ENCODE data around the gene LDLRAD2.

LDLRAD2 gene

DNA sequence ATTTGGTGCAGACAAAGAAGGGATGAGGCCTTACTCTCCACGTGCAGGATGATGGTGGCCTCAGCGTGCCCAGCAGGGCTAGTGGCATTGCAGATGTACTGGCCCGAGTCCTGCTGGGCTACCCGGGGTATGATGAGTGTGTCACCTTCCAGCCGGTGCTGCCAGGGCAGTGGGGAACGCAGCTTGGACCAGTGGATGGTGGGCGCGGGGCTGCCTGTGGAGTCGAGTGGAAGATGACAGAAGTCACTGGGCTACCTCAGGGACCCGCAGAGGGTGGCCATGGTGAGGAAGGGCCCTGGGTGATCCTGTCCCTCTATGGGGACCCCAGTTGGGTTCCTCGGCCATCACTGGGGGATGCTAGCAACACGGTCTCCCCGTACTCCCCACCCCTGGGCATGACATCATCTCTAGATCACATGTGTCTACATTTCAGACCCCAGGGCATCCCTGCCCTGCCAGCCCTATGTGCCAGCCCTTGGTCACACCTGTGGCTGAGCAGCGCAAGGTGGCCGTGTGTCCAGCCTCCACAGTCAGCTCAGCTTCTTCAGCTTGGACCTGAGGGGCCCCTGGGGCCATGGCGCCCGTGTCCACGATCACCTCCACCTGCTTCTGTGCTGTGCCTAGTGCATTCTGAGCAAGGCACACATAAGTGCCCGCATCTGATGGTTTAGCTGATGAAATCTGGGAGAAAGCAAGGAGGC, 27.4 kb downstream of the LDLRAD2 start:
- Mint-ChIP-seq H3K4me3 (no peak overlapping the region), H3K9me3 (peaks cover 8% of the 10 kb centered on the region), H3K4me1 (ENCODE audit: low read depth) (no peaks in the 10 kb centered on the region), H3K36me3 (ENCODE audit: low read depth) (peaks cover 5% of the 10 kb centered on the region), H3K27ac (no peak overlapping the region), H3K27me3 (ENCODE audit: low read depth) (no peaks in the 10 kb centered on the region)

DNA sequence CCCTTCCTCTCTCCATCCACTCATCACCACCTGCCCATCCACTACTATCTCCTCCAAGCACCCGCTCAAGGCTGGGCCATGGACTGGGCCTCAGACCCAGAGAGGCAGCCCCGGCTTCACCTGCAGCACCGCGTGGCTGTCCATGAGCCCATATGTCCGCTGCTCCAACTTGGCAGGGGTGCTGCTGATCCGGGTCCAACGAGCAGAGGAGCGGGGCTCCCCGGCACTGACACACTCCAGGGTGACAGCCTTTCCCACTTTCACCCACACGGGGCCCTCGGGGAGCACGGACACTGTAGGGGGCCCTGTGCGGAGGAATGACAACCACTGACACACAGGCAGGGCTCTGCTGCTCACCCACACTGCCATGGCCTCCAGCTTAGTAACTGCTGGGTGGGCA, 28.9 kb downstream of the LDLRAD2 start:
- no peak overlapping the region for H3K27ac Mint-ChIP-seq
- no peaks in the 10 kb centered on the region for H3K36me3 Mint-ChIP-seq (ENCODE audit: low read depth)
- no peak overlapping the region for H3K4me3 Mint-ChIP-seq
- no peaks in the 10 kb centered on the region for H3K9me3 Mint-ChIP-seq
- H3K4me1 Mint-ChIP-seq (ENCODE audit: low read depth), result no peaks in the 10 kb centered on the region
- no peaks in the 10 kb centered on the region for H3K27me3 Mint-ChIP-seq (ENCODE audit: low read depth)

DNA sequence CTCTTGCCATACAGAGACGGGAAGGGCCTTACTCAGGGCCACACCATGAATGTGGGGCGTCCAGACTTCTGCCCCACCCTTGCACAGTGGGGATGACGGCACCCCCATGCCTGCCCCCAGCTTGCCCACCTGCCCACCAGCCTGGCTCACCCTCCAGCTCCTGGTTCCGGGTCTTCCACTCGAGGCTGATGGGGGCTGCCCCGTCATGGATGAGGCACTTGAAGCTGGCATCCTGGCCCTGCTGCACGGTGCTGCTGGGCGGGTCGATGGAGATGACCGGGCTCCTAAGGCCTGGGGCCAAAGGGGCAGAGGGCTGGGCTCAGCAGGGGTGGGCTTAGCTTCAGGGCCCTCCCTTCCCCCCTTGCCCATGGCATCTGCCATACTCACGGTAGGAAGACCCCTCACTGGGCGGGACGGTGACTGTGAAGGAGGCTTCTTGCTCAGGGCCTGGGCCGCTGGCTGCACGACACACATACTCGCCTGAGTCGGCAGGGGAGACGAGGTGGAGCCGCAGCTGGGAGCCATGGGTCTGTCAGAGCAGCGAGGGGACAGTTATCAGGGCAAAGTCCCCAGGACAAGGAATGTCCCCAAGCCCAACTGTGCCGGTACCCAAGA, 29.9 kb downstream of the LDLRAD2 start:
- H3K4me1 Mint-ChIP-seq (ENCODE audit: low read depth), result no peaks in the 10 kb centered on the region

DNA sequence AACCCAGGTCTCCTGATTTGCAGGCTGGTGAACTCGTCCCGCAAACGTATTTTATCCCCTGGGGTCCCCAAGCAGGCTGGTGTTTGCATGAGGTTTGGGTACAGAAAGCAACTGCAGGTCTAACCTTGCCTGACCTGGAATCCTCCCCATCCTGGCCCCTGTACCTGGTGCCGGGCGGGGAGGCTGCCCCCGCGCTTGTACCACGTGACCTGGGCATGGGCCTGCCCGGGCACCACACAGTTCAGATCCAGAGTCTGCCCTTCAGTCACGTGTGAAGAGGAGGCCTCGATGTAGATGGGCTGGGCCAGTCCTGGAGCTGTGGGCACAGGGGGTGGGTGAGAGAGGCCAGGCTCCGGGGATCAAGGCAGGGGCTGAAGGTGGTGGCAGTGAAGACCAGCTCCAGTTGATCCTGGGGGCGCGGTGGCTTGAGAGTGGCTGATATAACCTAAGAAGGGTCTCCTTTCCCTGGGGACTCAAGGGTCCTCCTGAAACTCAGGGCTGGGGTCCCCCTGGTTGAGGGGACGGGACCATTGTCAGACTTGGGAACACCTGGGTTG, 30.6 kb downstream of the LDLRAD2 start:
- Mint-ChIP-seq H3K27ac (no peak overlapping the region), H3K9me3 (no peaks in the 10 kb centered on the region), H3K4me3 (no peak overlapping the region), H3K4me1 (ENCODE audit: low read depth) (no peaks in the 10 kb centered on the region), H3K36me3 (ENCODE audit: low read depth) (no peaks in the 10 kb centered on the region), H3K27me3 (ENCODE audit: low read depth) (no peaks in the 10 kb centered on the region)

More for the DNA sequence above, 29.9 kb downstream of the LDLRAD2 start:
- no peak overlapping the region for H3K27ac Mint-ChIP-seq
- no peak overlapping the region for H3K4me3 Mint-ChIP-seq
- no peaks in the 10 kb centered on the region for H3K27me3 Mint-ChIP-seq (ENCODE audit: low read depth)
- no peaks in the 10 kb centered on the region for H3K9me3 Mint-ChIP-seq
- no peaks in the 10 kb centered on the region for H3K36me3 Mint-ChIP-seq (ENCODE audit: low read depth)

DNA sequence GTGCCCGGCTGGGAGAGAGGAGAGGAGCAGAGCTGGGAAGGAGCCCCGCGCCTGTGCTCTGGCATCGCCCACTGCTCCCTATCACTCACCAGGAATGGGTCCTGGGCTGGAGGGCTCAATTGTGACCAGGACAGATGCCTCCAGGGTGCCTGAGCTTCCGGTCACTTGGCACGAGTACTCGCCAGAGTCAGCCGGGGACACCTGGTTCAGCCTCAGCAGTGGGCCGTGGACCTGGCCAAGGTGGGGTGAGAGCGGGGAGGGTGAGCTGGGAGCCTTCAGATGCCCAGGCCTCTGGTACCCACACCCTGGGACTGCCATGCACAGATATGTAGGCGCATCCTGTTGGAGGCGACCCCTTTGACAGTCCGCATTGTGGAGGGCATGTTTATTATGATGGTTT, 31.1 kb downstream of the LDLRAD2 start:
- Mint-ChIP-seq H3K36me3 (ENCODE audit: low read depth) (no peaks in the 10 kb centered on the region), H3K9me3 (no peaks in the 10 kb centered on the region), H3K27me3 (ENCODE audit: low read depth) (no peaks in the 10 kb centered on the region), H3K4me1 (ENCODE audit: low read depth) (no peaks in the 10 kb centered on the region), H3K27ac (no peak overlapping the region), H3K4me3 (no peak overlapping the region)

DNA sequence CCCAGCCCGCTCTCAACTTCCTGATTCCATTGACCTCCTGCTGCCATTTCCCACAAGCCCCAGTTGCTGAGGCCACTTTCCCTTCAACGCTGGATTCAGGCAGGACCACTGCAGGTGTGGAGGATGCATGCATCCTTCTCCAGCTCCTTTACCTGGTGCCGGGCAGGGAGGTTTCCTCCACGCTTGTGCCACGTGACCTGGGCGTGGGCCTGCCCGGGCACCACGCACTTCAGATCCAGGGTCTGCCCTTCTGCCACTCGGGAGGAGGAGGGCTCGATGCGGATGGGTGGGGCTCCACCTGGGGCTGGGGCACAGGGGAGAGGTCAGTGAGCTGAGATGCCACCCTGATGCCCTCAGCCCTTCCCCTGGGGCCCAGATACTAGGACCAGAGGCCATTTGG, 31.9 kb downstream of the LDLRAD2 start:
- no peaks in the 10 kb centered on the region for H3K27me3 Mint-ChIP-seq (ENCODE audit: low read depth)
- no peaks in the 10 kb centered on the region for H3K4me1 Mint-ChIP-seq (ENCODE audit: low read depth)
- no peak overlapping the region for H3K27ac Mint-ChIP-seq
- no peak overlapping the region for H3K4me3 Mint-ChIP-seq
- H3K9me3 Mint-ChIP-seq, result no peaks in the 10 kb centered on the region
- no peaks in the 10 kb centered on the region for H3K36me3 Mint-ChIP-seq (ENCODE audit: low read depth)

DNA sequence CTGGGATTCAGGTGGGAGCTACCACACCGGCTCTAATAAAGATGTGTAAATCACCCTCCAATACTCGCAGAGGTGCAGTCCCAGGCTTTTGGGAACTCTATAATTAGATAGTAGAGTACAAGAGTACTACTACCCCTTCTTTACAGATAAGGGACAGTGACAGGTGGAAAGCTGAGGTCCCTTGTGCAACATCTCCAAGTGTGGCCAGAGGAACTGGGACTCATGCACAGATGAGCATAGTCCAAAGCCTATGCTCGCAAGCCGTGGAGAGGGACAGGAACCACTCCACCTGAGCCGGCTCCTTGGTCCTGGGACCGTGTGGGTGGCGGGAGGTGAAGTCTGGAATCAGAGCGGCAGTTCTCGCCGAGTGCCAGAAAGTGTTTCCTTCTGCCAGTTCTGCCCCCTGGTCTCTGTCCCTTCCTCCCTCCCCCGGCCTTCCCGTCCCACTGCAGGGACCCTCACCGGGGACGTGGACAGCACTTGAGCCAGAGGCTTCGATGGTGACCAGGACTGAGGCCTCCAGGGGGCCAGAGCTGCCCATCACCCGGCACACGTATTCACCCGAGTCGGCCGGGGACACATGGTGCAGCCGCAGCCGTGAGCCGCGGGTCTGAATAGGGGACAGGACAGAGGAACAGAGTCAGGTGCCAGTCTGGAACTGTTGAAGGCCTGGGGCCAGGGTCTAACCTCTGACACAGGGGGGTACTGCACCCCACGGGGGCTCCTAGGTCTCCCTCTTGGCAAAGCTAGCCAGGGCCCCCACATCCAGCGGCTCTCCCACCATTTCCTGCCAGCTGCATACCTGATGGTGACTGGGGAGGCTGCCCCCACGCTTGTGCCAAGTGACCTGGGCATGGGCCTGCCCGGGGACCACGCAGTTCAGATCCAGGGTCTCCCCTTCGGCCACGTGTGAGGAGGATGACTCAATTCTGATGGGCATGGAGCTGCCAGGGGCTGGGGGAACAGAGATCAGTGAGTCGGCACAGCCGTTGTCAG, 33.9 kb downstream of the LDLRAD2 start:
- H3K27me3 Mint-ChIP-seq (ENCODE audit: low read depth), result no peaks in the 10 kb centered on the region
- no peak overlapping the region for H3K27ac Mint-ChIP-seq
- H3K9me3 Mint-ChIP-seq, result no peaks in the 10 kb centered on the region
- no peak overlapping the region for H3K4me3 Mint-ChIP-seq
- no peaks in the 10 kb centered on the region for H3K4me1 Mint-ChIP-seq (ENCODE audit: low read depth)
- no peaks in the 10 kb centered on the region for H3K36me3 Mint-ChIP-seq (ENCODE audit: low read depth)

DNA sequence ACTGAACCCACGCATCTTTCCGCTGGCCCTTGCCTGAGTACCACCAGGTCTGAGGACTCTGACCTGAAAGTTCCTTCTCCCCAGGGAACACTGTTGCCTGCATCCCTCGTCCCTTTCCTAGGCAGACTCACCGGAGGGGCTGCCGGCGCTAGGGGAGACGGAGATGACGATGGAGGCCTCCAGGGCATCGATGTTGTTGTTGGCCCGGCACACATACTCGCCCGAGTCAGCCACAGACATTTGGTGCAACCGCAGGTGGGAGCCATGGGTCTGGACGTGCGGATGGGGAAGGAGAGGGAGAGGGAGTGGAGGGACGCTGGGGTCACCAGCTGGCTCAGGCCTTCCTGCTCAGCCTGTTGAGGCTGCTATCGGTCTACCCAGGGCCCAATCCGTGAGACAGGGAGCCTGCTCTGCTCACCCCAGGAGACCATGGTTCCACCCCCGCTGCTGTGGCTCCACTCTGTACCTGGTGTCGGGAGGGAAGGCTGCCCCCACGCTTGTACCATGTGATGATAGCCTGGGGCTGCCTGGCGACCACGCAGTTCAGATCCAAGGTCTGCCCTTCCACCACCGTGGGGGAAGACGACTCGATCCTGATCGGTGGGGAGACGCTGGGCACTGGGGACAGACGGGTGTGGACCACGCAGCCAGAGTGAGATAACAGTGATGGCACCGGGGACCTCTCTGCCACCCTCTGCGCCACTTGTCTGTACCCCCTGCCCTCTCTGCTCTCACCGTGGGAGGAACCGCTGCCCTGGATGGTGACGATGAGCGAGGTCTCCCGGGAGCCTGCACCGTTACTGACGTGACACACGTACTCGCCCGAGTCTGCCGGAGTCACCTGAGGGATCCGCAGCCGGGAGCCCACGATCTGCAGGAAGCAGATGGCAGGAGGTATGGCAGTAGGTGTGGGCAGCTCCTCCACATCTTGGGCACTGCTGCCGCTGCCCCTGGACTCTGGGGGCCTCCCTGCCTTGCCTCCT, 35.4 kb downstream of the LDLRAD2 start:
- H3K27ac Mint-ChIP-seq, result no peak overlapping the region
- H3K27me3 Mint-ChIP-seq (ENCODE audit: low read depth), result no peaks in the 10 kb centered on the region
- H3K4me3 Mint-ChIP-seq, result no peak overlapping the region
- H3K4me1 Mint-ChIP-seq (ENCODE audit: low read depth), result peaks cover 2% of the 10 kb centered on the region
- no peaks in the 10 kb centered on the region for H3K36me3 Mint-ChIP-seq (ENCODE audit: low read depth)
- no peaks in the 10 kb centered on the region for H3K9me3 Mint-ChIP-seq

DNA sequence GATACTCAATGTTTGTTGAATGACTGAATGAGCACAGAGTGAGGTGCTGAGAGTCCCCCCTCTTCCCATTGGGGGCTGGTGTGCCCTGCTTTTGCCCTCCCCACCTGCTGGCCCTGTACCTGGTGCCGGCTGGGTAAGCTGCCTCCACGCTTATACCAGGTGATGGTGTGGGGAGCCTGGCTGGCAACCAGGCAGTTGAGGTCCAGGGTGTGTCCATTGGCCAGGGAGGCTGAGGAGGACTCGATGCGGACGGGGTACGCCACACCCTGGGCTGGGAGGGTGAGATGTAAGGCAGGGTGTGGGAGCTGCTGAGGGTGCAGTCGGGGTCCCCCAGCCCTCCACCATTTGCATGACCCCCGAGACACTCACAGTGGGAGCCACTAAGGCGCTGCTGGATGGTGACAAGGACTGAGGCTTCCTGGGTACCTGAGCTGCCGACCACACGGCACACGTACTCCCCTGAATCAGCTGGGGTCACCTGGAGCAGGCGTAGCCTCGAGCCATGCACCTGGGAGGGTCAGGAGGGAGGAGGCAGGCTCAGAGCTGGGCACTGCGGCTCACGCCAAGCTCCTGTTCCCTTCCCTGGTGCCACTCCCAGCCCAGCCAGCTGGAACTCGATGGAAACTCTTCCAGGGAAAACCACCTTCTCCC, 36.6 kb downstream of the LDLRAD2 start:
- no peak overlapping the region for H3K4me3 Mint-ChIP-seq
- no peak overlapping the region for H3K27ac Mint-ChIP-seq
- H3K9me3 Mint-ChIP-seq, result no peaks in the 10 kb centered on the region
- peaks cover 2% of the 10 kb centered on the region for H3K4me1 Mint-ChIP-seq (ENCODE audit: low read depth)
- H3K27me3 Mint-ChIP-seq (ENCODE audit: low read depth), result no peaks in the 10 kb centered on the region
- H3K36me3 Mint-ChIP-seq (ENCODE audit: low read depth), result no peaks in the 10 kb centered on the region

DNA sequence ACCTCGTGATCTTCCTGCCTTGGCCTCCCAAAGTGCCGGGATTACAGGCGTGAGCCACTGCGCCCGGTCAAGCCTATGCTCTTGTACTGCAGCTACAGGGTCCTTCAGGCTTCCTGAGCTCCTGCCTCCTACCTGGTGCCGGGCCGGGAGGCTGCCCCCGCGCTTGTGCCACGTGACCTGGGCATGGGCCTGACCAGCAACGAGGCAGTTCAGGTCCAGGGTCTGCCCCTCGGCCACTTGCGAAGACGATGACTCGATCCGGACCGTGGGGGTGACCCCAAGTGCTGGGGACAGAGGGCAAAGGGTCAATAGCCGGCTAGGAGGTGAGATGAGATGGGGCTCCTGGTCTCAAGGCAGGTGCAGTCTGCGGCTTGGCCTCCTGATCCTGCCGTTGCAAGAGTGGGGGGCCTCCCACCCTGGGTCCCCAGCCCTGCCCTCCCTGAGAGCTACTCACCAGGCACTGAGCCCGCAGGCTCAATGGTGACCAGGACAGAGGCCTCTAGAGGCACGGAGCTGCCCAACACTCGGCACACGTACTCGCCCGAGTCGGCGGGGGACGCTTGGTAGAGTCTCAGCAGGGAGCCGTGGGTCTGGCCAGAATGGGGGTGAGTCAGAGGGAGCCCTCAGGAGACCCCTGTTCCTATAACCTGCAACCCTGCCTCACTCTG, 38.0 kb downstream of the LDLRAD2 start:
- Mint-ChIP-seq H3K27me3 (ENCODE audit: low read depth) (no peaks in the 10 kb centered on the region), H3K4me1 (ENCODE audit: low read depth) (peaks cover 2% of the 10 kb centered on the region), H3K9me3 (no peaks in the 10 kb centered on the region), H3K4me3 (no peak overlapping the region), H3K27ac (no peak overlapping the region), H3K36me3 (ENCODE audit: low read depth) (no peaks in the 10 kb centered on the region)

DNA sequence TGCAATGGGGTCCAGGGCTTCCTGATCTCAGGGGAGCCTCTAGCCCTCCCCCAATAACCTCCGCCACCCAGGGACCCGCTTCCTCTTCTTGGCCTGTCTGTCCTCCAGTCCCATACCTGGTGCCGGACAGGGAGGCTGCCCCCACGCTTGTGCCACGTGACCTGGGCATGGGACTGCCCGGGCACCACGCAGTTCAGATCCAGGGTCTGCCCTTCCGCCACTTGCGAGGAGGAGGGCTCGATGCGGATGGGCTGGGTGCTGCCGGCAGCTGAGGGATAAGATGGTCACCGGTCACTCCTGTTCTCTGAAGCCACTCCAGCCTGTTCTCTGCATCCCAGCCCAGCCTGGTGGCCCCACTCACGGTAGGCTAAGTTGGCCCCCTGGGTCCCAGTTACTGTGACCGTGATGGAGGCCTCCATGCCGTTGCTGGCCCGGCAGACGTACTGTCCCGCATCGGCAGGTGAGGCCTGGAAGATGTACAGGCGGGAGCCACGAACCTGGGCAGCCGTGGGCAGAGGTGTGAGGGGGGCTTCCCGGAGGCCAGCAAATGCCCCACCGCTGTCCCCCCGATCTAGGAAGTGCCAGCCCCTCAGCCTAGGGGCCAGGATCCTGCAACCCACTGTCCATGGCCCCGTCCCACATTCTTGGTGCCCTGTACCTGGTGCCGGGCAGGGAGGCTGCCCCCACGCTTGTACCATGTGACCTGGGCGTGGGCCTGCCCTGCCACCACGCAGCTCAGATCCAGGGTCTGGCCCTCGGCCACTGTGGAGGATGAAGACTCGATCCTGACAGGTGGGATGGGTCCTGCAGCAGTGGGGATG, 39.6 kb downstream of the LDLRAD2 start:
- Mint-ChIP-seq H3K4me1 (ENCODE audit: low read depth) (peaks cover 2% of the 10 kb centered on the region), H3K27ac (no peak overlapping the region), H3K36me3 (ENCODE audit: low read depth) (no peaks in the 10 kb centered on the region), H3K4me3 (no peak overlapping the region), H3K27me3 (ENCODE audit: low read depth) (no peaks in the 10 kb centered on the region), H3K9me3 (no peaks in the 10 kb centered on the region)
